Renal cortical epithelial cell (primary cell): ENCODE measurements around the gene TAF1. TPM values are rescaled to one million over a fixed set of nuclear protein-coding genes. Genes with fewer than 3 reads are reported as not detected.
"Not testable (repeated sequence)": the region's sequence is repeated elsewhere in the genome, so short reads cannot be mapped to it uniquely, and the experiment has no call there.

ENCODE experiments used
- DNase-seq: peaks from one replicate; pipeline ENCODE4 v3.0.0-alpha.2; 2011; ENCODE audit warnings: low read depth
- total RNA-seq: library from RNA; depleted of rRNA; stranded (reverse); fragments of >200 nt; gene quantifications from 2 replicates; pipeline ENCODE4 v1.2.3, GENCODE V29; 2014

Gene TAF1
- total RNA-seq, 1 donor from 2014 or later = 68.4 TPM

DNA sequence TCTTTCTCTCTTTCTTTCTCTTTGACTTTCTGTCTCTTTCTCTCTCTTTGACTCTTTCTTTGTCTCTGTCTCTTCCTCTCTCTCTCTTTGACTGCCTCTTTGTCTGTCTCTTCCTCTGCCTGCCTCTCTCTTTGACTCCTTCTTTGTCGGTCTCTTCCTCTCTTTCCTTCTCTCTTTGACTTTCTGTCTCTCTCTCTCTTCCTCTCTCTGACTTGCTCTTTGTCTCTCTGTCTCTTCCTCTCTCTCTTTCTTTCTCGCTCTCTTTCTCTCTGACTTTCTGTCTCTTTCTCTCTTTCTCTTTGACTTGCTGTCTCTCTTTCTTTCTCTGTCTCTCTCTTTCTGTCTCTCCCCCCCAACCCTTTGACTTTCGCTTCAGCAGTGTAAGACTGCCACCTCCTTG, 130.3 kb downstream of the TAF1 start:
- DNase-seq = no peak

DNA sequence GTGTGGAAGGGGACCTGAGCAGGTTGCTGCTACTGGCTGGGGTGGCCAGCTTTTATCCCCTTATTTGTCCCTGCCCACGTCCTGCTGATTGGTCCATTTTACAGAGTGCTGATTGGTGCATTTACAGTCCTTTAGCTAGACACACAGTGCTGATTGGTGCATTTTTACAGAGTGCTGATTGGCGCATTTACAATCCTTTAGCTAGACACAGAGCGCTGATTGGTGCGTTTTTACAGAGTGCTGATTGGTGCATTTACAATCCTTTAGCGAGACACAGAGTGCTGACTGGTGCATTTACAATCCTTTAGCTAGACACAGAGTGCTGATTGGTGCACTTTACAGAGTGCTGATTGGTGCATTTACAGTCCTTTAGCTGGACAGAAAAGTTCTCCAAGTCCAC, 135.9 kb downstream of the TAF1 start:
- not testable (repeated sequence) for DNase-seq

DNA sequence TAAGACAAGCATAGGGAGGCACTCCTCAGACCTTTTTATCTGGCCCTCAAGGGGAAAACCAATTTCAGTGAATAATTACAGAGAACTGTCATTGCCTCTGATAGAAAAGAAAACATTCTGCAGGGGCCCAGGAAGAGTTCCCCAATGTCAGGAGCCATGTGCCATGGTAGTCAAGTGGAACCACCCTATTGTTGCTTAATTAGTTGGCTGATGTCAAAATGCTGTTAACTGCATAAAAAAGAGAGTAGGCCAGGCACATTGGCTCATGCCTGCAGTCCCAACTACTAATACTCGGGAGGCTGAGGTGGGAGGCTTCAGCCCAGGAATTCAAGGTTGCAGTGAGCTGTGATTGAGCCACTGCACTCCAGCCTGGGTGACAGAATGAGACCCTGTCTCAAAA, 138.2 kb downstream of the TAF1 start:
- DNase-seq = no peak

DNA sequence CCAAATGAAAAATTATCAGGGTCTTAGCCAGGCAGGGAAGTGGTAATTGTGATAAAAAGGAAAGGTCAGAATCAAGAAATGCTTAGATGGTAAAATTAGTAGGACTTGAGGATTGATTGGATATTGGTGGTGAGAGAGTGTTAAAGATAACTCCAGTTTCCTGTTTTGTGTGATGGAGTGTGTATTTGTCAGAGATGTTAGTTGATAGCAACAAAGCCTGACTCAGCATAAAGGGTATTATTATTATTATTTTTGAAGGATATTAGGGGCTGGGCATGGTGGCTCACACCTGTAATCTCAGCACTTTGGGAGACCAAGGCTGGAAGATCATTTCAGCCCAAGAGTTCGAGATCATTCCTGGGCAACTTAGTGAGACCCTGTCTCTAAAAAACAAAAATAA, 143.1 kb downstream of the TAF1 start:
- DNase-seq = no peak

DNA sequence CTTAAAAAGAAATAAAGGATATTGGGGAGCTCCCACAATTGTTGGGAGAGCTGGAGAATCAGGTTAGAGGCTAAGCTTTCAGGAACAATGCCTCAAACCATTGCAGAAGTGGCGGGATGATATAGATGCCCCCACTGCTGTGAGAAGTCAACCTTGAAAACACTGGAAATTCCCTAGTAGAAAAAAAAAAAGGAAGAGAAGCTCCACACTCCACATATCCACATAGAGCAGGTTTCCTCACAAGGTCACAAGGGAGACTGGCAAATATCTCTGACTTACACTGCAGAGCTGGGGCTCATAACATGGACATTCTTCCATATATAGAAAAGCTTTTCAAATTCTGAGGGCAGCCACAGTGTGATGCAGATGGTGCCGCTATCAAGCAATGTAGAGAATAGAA, 144.0 kb downstream of the TAF1 start:
- DNase-seq = no peak

- not testable (repeated sequence) for DNase-seq
Measured at GRCh38 chrX:71513731-71514130, 147.6 kb downstream of the TAF1 start.

DNA sequence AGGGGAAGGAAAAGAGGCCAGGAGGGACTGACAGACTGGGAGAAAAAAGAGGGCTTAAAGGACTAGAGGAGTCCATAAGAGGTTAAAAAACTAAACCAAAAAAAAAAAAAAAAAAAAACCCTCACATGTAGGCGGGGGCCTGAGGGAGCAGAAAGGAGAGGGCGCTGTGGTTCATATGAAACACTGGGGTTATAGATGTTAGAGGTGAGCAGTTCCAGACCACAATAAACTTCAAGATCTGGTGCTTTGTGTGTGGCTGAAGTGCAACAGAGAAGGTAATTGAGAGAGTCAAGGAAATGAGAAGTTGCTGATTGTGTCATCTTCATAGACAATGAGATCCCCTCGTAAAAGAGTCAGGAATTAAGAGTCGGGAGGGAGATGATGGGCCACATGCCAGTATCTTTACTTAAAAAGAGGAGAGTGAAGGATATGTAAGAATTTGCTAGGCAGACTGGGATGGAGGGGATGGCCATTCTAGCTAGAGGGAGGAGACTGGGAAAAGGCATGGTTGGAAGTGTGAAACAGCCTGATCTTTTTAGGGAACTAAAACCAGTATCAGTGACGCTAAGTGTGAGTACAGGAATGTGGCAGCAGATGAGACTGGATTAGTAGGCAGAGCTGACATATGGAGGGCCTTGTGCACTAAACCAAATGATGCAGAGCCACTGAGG, 148.3 kb downstream of the TAF1 start:
- no peak for DNase-seq

DNA sequence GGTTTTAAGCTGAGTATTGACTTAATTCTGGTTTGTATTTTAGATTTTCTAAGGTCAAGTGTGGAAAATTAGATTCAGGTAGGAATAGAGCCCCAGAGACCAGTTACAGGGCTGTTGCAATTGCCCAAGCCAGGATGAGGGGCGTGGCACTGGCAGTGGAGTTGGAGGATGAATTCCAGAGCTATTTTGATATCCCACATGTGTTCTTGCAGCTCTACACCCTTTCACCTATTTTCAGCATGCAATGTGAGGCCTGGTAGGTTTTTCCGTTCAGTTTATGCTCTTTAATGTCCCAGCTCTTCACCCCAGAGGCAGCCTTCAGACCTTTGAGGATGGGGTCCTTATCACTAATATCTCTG, 148.9 kb downstream of the TAF1 start:
- no peak for DNase-seq

Other genes starting within 250 kb of the TAF1 start
- 9.6 and 42.5 TPM in 2 replicates for gene MED12, start 247.8 kb upstream of the TAF1 start, total RNA-seq
- 0.15 TPM in 1 of 2 replicates, not detected in the other for gene NLGN3, start 221.5 kb upstream of the TAF1 start, total RNA-seq
- gene GJB1, start 143.1 kb upstream of the TAF1 start, total RNA-seq = 0.35 and 0.55 TPM in 2 replicates
- gene ZMYM3, start 112.2 kb upstream of the TAF1 start, total RNA-seq = 11.3 and 25.1 TPM in 2 replicates
- 409 and 442 TPM in 2 replicates for gene NONO, start 82.7 kb upstream of the TAF1 start, total RNA-seq
- 0.17 and 1.1 TPM in 2 replicates for gene ITGB1BP2, start 64.6 kb upstream of the TAF1 start, total RNA-seq
- 81.3 and 117 TPM in 2 replicates for gene OGT, start 166.7 kb downstream of the TAF1 start, total RNA-seq
- 0.17 and 3.7 TPM in 2 replicates for gene GCNA, start 212.1 kb downstream of the TAF1 start, total RNA-seq